A673 (cell line): ENCODE results near the gene IQCH. TPM values are rescaled to one million over a fixed set of nuclear protein-coding genes. Genes with fewer than 3 reads are reported as not detected.

Experiments
- BruUV-seq: library from RNA; stranded (reverse); fragments of 400-500 nt; replicated peaks from 2 replicates; lab custom pipeline; 2021; lab: Mats Ljungman, UMichigan
- CTCF ChIA-PET: fragments of 300-600 bp; sonication (Branson Sonifier 250); formaldehyde crosslinking; loops from one replicate; lab custom pipeline; 2022; ENCODE audit warnings: antibody characterized with exemption; lab: Charles Lee
- POLR2A ChIA-PET: fragments of 300-600 bp; sonication (Branson Sonifier 250); formaldehyde crosslinking; loops from one replicate; lab custom pipeline; 2022; ENCODE audit warnings: antibody characterized with exemption; ENCODE audit not compliant: low non-redundant PET; lab: Charles Lee
- DNase-seq: peaks from one replicate; pipeline ENCODE4 v3.0.0-alpha.2; 2015; ENCODE audit warnings: low spot score
- H3K27ac ChIP-seq: fragments of 200-600 bp; sonication (generic); 2 replicates; pipeline ENCODE4 v1.5.1; 2016; ENCODE audit warnings: mixed run types, low read depth, mild to moderate bottlenecking, mixed read lengths, antibody characterized with exemption, low read length; ENCODE audit not compliant: poor library complexity, severe bottlenecking
- H3K27me3 ChIP-seq: fragments of 200-600 bp; sonication (generic); replicated peaks from 2 replicates; pipeline ENCODE4 v1.6.1; 2017; ENCODE audit warnings: mixed run types, low read depth, mild to moderate bottlenecking, mixed read lengths, antibody characterized with exemption, low read length; ENCODE audit not compliant: insufficient read depth, poor library complexity
- H3K36me3 ChIP-seq: fragments of 200-600 bp; sonication (generic); 2 replicates; pipeline ENCODE4 v1.6.1; 2016; ENCODE audit warnings: mixed run types, mild to moderate bottlenecking, mixed read lengths, antibody characterized with exemption, low read length; ENCODE audit not compliant: insufficient read depth, poor library complexity, severe bottlenecking
- H3K4me1 ChIP-seq: fragments of 200-600 bp; sonication (generic); 2 replicates; pipeline ENCODE4 v1.6.1; 2017; ENCODE audit warnings: mixed run types, mild to moderate bottlenecking, mixed read lengths, antibody characterized with exemption, low read length; ENCODE audit not compliant: insufficient read depth, poor library complexity, severe bottlenecking
- H3K4me3 ChIP-seq: fragments of 200-600 bp; sonication (generic); 2 replicates; pipeline ENCODE4 v1.5.1; 2016; ENCODE audit warnings: low read depth, mixed run types, mild to moderate bottlenecking, mixed read lengths, low read length; ENCODE audit not compliant: poor library complexity, severe bottlenecking
- H3K9me3 ChIP-seq: fragments of 200-600 bp; sonication (generic); 2 replicates; pipeline ENCODE4 v1.6.1; 2016; ENCODE audit warnings: mixed run types, low read depth, mild to moderate bottlenecking, mixed read lengths, antibody characterized with exemption, low read length; ENCODE audit not compliant: poor library complexity, severe bottlenecking
- EZH2 ChIP-seq: fragments of 200-600 bp; sonication (generic); IDR thresholded peaks from 2 replicates; pipeline ENCODE4 v1.6.1; 2017; ENCODE audit warnings: borderline replicate concordance, low read depth, mild to moderate bottlenecking, mixed read lengths, antibody characterized with exemption, low read length; ENCODE audit not compliant: poor library complexity, severe bottlenecking
- intact Hi-C: fragments of 100-400 bp; cut with micrococcal nuclease; formaldehyde crosslinking; loops from one replicate; pipeline ENCODE4 v1.10.0; 2022; ENCODE audit not compliant: unreplicated experiment
- total RNA-seq: library from RNA; stranded (reverse); gene quantifications from 2 replicates; pipeline ENCODE4 v1.2.3, GENCODE V29; 2021
- TF ChIP-seq, protein P1 (sequence below): fragments of 300-800, 200-600 bp; sonication (generic); conservative IDR thresholded peaks from 2 replicates; pipeline ENCODE4 v1.5.1; 2017; ENCODE audit warnings: low read depth, mild to moderate bottlenecking, antibody characterized with exemption, low read length, moderate library complexity, mixed read lengths

IQCH gene
- total RNA-seq, 1 experiment from 2014 or later: 1.7 TPM

DNA sequence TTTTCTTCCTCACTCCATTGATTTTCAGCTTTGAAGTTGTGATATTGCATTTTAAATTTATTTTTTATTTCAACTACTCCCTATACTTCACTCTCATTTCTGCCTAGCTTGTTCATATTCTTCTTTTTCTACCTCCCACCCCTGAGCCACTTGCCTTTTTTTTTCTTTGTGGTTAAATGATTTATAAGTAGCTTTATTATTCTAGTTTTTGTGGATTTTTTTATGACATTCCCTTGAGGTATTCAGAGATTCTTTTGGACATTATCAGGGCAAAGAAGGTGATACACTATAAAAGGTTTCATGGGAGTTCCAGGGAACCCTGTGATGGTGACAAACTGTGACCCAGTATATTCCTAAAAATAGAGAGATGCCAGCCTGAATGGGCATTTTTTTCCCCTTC lies 269.6 kb downstream of the IQCH start:
- intact Hi-C loops: no loop called here
- Histone ChIP-seq H3K36me3 (no peaks in the 10 kb centered on the region), H3K4me1 (peaks cover 21% of the 10 kb centered on the region), H3K27me3 (no peaks in the 10 kb centered on the region), H3K4me3 (no peak overlapping the region), H3K27ac (no peak overlapping the region), H3K9me3 (no peaks in the 10 kb centered on the region)
- POLR2A ChIA-PET: interaction anchor here (1.1 kb wide), 1 partner anchor 17 kb away, joined by 3 read pairs; no protein-coding TSS in a partner anchor
- no TSS peak for BruUV-seq
- no peak for TF ChIP-seq EZH2
- TF ChIP-seq, protein P1, sequence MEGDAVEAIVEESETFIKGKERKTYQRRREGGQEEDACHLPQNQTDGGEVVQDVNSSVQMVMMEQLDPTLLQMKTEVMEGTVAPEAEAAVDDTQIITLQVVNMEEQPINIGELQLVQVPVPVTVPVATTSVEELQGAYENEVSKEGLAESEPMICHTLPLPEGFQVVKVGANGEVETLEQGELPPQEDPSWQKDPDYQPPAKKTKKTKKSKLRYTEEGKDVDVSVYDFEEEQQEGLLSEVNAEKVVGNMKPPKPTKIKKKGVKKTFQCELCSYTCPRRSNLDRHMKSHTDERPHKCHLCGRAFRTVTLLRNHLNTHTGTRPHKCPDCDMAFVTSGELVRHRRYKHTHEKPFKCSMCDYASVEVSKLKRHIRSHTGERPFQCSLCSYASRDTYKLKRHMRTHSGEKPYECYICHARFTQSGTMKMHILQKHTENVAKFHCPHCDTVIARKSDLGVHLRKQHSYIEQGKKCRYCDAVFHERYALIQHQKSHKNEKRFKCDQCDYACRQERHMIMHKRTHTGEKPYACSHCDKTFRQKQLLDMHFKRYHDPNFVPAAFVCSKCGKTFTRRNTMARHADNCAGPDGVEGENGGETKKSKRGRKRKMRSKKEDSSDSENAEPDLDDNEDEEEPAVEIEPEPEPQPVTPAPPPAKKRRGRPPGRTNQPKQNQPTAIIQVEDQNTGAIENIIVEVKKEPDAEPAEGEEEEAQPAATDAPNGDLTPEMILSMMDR: no peak
- CTCF ChIA-PET: no interaction called here
- no peak for DNase-seq

DNA sequence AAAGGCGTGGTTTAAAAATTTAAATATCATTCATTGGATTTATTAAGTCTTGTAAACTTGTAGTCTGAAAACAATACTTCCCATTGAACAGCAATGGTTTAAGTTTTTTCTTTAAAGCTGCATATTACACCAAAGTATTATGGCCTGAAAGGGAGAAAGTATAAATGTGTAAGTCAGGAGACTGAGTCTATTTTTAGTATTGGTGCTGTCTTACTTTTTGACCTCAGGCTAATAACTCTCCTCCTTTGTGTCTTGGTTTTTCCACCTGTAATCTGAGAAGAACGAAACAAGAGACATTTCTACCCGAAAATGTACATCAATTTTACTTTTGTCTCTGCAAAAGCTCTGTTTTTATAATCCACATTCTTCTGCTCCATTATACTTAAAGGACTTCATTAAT lies 273.9 kb downstream of the IQCH start:
- Histone ChIP-seq H3K27ac (no peak overlapping the region), H3K4me3 (no peak overlapping the region), H3K4me1 (peaks cover 9% of the 10 kb centered on the region), H3K9me3 (no peaks in the 10 kb centered on the region), H3K36me3 (no peaks in the 10 kb centered on the region), H3K27me3 (no peaks in the 10 kb centered on the region)
- no TSS peak for BruUV-seq
- CTCF ChIA-PET: no interaction called here
- TF ChIP-seq, protein P1: no peak
- no peak for TF ChIP-seq EZH2
- POLR2A ChIA-PET: no interaction called here
- intact Hi-C loops: no loop called here
- DNase-seq: no peak

DNA sequence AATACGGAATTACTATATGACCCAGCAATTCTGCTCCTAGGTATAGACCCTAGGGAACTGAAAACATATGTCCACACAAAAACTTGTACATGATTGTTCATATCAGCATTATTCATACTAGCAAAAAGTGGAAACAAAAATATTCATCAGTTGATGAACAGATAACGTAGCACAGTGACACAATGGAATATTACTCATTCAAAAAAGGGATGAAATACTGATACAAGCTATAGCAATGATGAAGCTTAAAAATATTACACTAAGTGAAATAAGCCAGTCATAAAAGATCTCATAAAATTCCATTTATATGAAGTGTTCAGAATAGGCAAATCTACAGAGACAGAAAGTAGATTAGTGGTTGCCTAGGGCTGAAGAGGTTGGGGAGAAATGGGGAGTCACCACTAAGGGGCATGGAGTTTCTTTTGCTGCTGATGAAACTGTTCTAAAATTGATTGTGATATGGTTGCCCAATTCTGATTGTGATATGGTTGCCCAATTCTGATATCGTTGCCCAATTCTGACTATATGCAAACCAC lies 276.9 kb downstream of the IQCH start:
- ChIA-PET CTCF (no interaction called here), POLR2A (no interaction called here)
- Histone ChIP-seq H3K27ac (no peak overlapping the region), H3K27me3 (no peaks in the 10 kb centered on the region), H3K4me3 (no peak overlapping the region), H3K9me3 (no peaks in the 10 kb centered on the region), H3K36me3 (no peaks in the 10 kb centered on the region), H3K4me1 (no peaks in the 10 kb centered on the region)
- no TSS peak for BruUV-seq
- no peak for TF ChIP-seq EZH2
- TF ChIP-seq, protein P1: no peak
- intact Hi-C loops: no loop called here
- DNase-seq: no peak
